ENCODE results near the gene CDKL1.

- TF ChIP-seq CTCF (conservative IDR thresholded peaks at IDR 0.05 in 1 of 2, IDR thresholded peaks at IDR 0.05 in 1 of 2; ENCODE audit: low read depth in 1 of 2, low read length in 2 of 2) (no peak), EZH2 (IDR thresholded peaks at IDR 0.05; ENCODE audit: low read length, missing control alignments) (no peak)
Measured at GRCh38 chr14:50360093-50360492, 36.6 kb downstream of the CDKL1 start.
